Stimulated activated CD4-positive, alpha-beta T cell treated with anti-CD3 and anti-CD28 coated beads, Interleukin-4, amount 100 ng/mL, for 48 hours (primary cell): ENCODE results near the gene BACH2.

ENCODE experiments used
- DNase-seq, 2 donors: peaks; one replicate each; pipeline ENCODE4 v3.0.0-alpha.2; 2020; ENCODE audit warnings: low read depth in 2 of 2

BACH2 gene

DNA sequence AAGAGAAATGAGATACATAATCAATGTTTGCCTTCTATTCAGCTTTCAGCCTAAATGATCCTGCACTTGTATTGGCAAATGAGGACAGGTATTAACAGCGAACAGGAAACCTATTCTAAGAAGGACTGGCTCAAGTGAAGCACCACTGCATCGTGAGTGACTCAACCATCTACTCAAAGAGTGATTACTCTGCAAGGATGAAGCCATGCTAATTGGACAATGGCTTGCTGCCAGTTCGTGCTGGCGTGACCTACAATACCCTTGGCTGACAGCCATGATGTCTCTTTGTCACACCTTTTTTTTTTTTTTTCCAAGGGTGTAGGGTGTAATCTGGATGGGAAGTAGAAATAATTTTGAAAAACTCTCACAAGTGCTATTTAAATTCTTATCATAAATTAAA lies 297.5 kb downstream of the BACH2 start:
- no peak for DNase-seq

GRCh38 chr6:89997456-89998445 lies 298.9 kb downstream of the BACH2 start:
- DNase-seq = no peak

DNA sequence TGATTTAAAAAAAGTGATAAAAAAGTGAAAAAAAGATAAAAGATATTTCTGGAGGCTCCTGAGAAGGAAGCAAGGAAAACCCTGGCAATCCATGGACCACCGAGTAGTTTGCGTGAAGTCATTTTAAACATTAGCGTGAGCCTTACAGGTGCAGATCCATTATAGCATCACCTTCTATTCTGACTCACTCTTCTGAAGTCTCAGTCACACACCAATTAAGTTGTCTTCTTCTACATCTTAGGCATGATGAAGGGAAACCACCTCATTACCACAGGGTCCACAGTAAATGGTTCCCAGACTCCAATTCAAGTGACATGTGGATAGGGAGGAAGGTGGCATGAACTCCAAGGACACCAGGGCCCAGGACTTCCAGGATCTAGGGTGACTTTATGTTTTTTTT lies 303.2 kb downstream of the BACH2 start:
- DNase-seq = no peak

GRCh38 chr6:89992818-89993217 lies 303.8 kb downstream of the BACH2 start:
- DNase-seq = no peak

DNA sequence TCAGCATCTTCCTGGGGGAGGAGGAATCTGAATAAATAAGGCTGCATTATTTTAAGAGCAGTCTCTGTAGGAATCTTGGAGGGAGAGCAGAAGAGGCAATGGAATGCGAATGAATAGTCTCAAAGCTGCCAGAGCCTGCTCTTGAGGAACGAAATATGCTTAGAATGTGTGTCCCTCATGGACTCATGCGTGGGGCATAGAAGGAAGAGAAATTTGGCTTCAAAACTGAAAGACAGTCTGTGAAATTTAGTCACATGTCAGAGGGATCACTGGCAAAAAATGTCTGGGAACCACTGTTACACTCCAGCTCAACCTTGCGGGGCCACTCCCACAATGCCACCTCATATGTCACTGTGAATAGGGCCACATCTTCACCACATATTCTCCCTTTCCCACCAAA lies 306.9 kb downstream of the BACH2 start:
- DNase-seq = no peak

- DNase-seq = no peak
Measured at GRCh38 chr6:89987830-89988229, 308.8 kb downstream of the BACH2 start.

GRCh38 chr6:89987140-89987539 lies 309.5 kb downstream of the BACH2 start:
- no peak for DNase-seq

- no peak for DNase-seq
Measured at GRCh38 chr6:89986650-89987074, 310.0 kb downstream of the BACH2 start.

- DNase-seq = no peak
Measured at GRCh38 chr6:89985751-89986493, 310.7 kb downstream of the BACH2 start.

GRCh38 chr6:89984926-89985750 lies 311.5 kb downstream of the BACH2 start:
- no peak for DNase-seq

DNA sequence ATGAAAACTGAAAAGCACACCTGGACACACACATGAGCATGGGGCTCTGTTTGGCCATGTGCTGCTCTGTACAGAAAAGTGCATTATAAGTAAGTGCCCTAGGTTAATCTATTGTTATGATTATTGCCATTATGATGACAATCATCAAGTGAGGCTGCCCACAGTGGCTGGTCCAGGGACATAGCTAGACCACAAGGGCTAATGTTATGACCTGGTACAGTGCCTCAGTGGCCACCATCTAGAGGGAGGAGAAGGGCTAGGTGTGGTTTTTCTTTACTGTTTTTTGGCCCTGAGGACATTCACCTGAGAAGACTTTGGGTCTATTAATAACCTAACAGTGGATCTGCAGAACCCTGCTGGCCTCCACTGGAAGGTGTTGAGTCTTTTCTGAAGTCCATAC lies 316.3 kb downstream of the BACH2 start:
- DNase-seq = no peak

- DNase-seq = no peak
Measured at GRCh38 chr6:89979481-89980119, 317.0 kb downstream of the BACH2 start.

- DNase-seq = no peak
Measured at GRCh38 chr6:89978749-89979145, 317.9 kb downstream of the BACH2 start.

GRCh38 chr6:89977808-89978748 lies 318.6 kb downstream of the BACH2 start:
- DNase-seq = no peak

DNA sequence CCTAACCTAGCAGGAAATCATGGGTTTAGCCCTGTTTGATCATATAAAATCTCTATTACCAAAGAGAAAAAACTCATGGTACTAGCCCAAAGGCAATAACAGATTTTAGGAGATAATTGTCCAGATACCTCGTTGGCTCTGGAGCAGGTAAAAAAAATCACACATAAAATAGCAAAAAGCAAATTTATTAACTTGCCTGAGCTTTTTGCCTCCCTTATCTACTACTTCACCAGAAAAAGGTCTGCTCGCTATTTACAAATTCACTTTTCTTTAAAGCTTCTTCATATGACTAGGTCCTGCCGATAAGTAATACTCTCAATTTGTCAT lies 320.0 kb downstream of the BACH2 start:
- DNase-seq = no peak

- no peak for DNase-seq
Measured at GRCh38 chr6:89975991-89976693, 320.5 kb downstream of the BACH2 start.

GRCh38 chr6:89975366-89975765 lies 321.3 kb downstream of the BACH2 start:
- no peak for DNase-seq

- no peak for DNase-seq
Measured at GRCh38 chr6:89974834-89975233, 321.8 kb downstream of the BACH2 start.

DNA sequence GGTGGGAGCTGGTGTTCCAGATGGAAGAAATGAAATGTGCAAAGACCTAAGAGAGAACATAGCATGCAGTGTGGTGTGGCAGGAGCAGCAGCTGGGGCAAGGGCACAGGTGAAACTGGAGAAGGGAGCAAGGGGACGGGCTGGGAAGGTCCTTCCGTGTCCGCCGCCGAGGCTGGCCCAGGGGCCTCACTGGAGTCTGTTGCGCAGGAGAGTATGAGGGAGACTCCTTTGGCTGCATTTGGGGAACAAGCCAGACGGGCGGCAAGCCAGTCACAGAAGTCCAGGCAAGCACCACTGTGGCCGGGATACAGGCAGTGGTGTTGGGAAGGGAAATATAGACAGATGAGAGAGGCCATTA lies 324.6 kb downstream of the BACH2 start:
- no peak for DNase-seq
